Measurements from ENCODE around the gene SAMD11. TPM values are rescaled to one million over a fixed set of nuclear protein-coding genes. Genes with fewer than 3 reads are reported as not detected.

SAMD11 gene
- total RNA-seq, 2 experiments from 2014 or later = 0.06 TPM; not detected in 1

DNA sequence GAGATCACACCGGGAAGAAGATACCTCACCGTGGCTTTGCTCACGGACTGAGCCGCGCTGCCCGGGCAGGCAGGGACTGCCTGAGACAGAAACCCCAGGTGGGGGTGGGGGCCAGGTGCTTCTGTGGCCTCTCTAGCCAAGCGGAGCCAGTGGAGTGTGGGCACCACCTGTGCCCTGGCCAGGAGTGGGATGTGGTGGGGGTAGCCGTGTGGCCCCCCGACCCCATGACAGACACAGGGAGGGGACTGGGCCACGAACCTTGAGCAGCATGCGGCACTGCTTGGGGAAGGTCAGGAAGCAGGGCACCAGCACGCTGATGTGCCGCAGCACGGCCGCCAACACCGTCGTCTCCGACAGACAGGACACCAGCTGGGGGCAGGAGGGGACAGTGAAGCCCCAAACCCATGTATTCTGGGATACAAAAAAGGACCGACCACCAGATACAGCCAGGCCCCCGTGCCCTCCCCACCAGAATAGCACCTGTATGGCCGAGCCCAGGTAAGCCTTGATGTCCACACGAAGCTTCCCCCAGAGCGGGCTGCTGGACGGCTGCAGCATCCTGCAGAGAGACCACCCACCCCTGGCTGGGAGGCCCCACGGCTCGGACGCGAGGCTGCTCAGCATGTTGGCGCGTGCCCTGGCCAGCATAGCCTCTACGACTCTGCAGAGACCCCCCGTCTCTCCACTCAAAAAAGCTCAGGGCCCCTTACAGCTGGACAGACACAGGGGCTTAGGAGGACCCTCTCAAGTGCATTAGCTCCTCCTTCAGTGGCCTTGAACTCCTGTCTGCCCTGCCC is 30.0 kb downstream of the SAMD11 start:
- H3K4me1 ChIP-seq (ENCODE audit: insufficient read depth, low read length, poor library complexity, severe bottlenecking) = peaks cover 10% of the 10 kb centered on the region
- ChIA-PET POLR2A (no interaction called here), CTCF (ENCODE audit: unreplicated experiment) (no interaction called here)
- H4K20me1 ChIP-seq (ENCODE audit: insufficient read depth, low read length) = peaks cover 4% of the 10 kb centered on the region; the same call in 1 of the 2 replicates
- intact Hi-C loops (cut with micrococcal nuclease; ENCODE audit: unreplicated experiment) = no loop called here
- no peak overlapping the region for H3K4me3 ChIP-seq (ENCODE audit: low read depth, low read length, poor library complexity, severe bottlenecking)
- H3K79me2 ChIP-seq (ENCODE audit: insufficient read depth, low read depth, low read length) = peaks cover 17% of the 10 kb centered on the region
- H3K9me2 ChIP-seq (ENCODE audit: insufficient read depth, low read length) = no peaks in the 10 kb centered on the region
- H3K36me3 ChIP-seq (ENCODE audit: insufficient read depth, low read length) = peaks cover 84% of the 10 kb centered on the region
- H3K9me3 ChIP-seq (ENCODE audit: low read length) = no peaks in the 10 kb centered on the region
- no peak for TF ChIP-seq EZH2phosphoT487 (IDR thresholded peaks at IDR 0.05; ENCODE audit: borderline replicate concordance, low read depth, low read length)
- BruUV-seq (replicated peaks) = no TSS peak
- H3K27ac ChIP-seq (ENCODE audit: low read depth, low read length, poor library complexity, severe bottlenecking) = no peak overlapping the region
- no peak overlapping the region for H2AFZ ChIP-seq (ENCODE audit: low read length)
- no peak overlapping the region for H3K4me2 ChIP-seq (ENCODE audit: low read length)
- DNase-seq (ENCODE audit: low spot score) = no peak

DNA sequence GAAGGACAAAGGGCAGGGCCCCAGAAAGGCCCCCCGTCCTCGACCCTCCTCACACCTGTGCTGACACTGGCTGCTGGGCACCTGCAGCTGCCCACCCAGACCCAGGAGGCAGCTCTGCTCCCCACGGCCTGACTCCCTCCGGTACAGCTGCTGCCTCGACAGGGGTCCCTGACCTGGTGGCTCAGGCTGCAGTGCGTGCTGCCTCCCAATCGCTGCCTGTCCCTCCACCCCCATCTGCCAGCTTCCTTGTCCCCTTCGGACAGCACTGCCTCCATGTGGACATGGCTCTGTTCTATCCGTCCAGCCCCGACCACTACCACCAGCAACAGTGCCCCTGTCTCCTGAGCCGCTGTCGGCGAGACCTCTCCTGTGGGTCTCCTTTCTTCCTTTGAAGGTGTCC is 31.2 kb downstream of the SAMD11 start:
- peaks cover 72% of the 10 kb centered on the region for H3K36me3 ChIP-seq (ENCODE audit: insufficient read depth, low read length)
- no peaks in the 10 kb centered on the region for H3K9me3 ChIP-seq (ENCODE audit: low read length)
- H3K9me2 ChIP-seq (ENCODE audit: insufficient read depth, low read length) = no peaks in the 10 kb centered on the region
- intact Hi-C loops (cut with micrococcal nuclease; ENCODE audit: unreplicated experiment) = no loop called here
- peaks cover 10% of the 10 kb centered on the region for H3K4me1 ChIP-seq (ENCODE audit: insufficient read depth, low read length, poor library complexity, severe bottlenecking)
- DNase-seq (ENCODE audit: low spot score) = no peak
- H3K4me3 ChIP-seq (ENCODE audit: low read depth, low read length, poor library complexity, severe bottlenecking) = no peak overlapping the region
- no peak for TF ChIP-seq EZH2phosphoT487 (IDR thresholded peaks at IDR 0.05; ENCODE audit: borderline replicate concordance, low read depth, low read length)
- TF ChIP-seq, protein P1, sequence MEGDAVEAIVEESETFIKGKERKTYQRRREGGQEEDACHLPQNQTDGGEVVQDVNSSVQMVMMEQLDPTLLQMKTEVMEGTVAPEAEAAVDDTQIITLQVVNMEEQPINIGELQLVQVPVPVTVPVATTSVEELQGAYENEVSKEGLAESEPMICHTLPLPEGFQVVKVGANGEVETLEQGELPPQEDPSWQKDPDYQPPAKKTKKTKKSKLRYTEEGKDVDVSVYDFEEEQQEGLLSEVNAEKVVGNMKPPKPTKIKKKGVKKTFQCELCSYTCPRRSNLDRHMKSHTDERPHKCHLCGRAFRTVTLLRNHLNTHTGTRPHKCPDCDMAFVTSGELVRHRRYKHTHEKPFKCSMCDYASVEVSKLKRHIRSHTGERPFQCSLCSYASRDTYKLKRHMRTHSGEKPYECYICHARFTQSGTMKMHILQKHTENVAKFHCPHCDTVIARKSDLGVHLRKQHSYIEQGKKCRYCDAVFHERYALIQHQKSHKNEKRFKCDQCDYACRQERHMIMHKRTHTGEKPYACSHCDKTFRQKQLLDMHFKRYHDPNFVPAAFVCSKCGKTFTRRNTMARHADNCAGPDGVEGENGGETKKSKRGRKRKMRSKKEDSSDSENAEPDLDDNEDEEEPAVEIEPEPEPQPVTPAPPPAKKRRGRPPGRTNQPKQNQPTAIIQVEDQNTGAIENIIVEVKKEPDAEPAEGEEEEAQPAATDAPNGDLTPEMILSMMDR (conservative IDR thresholded peaks at IDR 0.05; ENCODE audit: low read length) = no peak
- POLR2A ChIA-PET = no interaction called here
- BruUV-seq (replicated peaks) = no TSS peak
- H3K27ac ChIP-seq (ENCODE audit: low read depth, low read length, poor library complexity, severe bottlenecking) = no peak overlapping the region
- H3K79me2 ChIP-seq (ENCODE audit: insufficient read depth, low read depth, low read length) = peaks cover 20% of the 10 kb centered on the region
- H2AFZ ChIP-seq (ENCODE audit: low read length) = no peak overlapping the region
- no peak overlapping the region for H3K4me2 ChIP-seq (ENCODE audit: low read length)
- H4K20me1 ChIP-seq (ENCODE audit: insufficient read depth, low read length) = peaks cover 4% of the 10 kb centered on the region; the same call in 1 of the 2 replicates
- CTCF ChIA-PET (ENCODE audit: unreplicated experiment) = no interaction called here

DNA sequence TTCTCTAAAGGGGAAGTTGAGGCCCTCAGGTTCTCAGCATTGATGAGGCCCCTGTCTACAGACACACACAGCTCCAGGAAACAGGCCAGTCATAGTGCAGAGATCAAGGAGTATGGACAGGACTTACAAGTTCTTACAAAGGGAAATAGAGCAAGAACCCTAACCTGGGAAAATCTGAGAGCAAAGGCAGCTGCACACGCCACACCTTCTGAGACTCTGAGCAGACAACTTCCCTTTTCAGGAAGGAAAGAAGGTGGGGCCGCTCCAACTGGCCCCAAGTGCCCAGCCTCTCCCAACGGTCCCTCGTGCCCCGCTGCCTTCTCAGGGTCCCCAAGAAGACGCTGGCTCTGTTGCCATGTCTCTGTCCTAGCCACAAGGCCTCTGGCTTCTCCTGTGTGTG is 31.8 kb downstream of the SAMD11 start:
- H4K20me1 ChIP-seq (ENCODE audit: insufficient read depth, low read length) = peaks cover 4% of the 10 kb centered on the region; the same call in 1 of the 2 replicates
- H3K4me3 ChIP-seq (ENCODE audit: low read depth, low read length, poor library complexity, severe bottlenecking) = no peak overlapping the region
- no peak overlapping the region for H2AFZ ChIP-seq (ENCODE audit: low read length)
- CTCF ChIA-PET (ENCODE audit: unreplicated experiment) = no interaction called here
- H3K9me3 ChIP-seq (ENCODE audit: low read length) = no peaks in the 10 kb centered on the region
- H3K4me2 ChIP-seq (ENCODE audit: low read length) = no peak overlapping the region
- H3K27ac ChIP-seq (ENCODE audit: low read depth, low read length, poor library complexity, severe bottlenecking) = no peak overlapping the region
- H3K4me1 ChIP-seq (ENCODE audit: insufficient read depth, low read length, poor library complexity, severe bottlenecking) = peaks cover 10% of the 10 kb centered on the region
- no TSS peak for BruUV-seq (replicated peaks)
- H3K36me3 ChIP-seq (ENCODE audit: insufficient read depth, low read length) = peaks cover 67% of the 10 kb centered on the region
- no peak for DNase-seq (ENCODE audit: low spot score)
- H3K79me2 ChIP-seq (ENCODE audit: insufficient read depth, low read depth, low read length) = peaks cover 20% of the 10 kb centered on the region
- TF ChIP-seq, protein P1 (conservative IDR thresholded peaks at IDR 0.05; ENCODE audit: low read length) = no peak
- TF ChIP-seq EZH2phosphoT487 (IDR thresholded peaks at IDR 0.05; ENCODE audit: borderline replicate concordance, low read depth, low read length) = no peak
- POLR2A ChIA-PET = no interaction called here
- H3K9me2 ChIP-seq (ENCODE audit: insufficient read depth, low read length) = no peaks in the 10 kb centered on the region
- intact Hi-C loops (cut with micrococcal nuclease; ENCODE audit: unreplicated experiment) = no loop called here

Data from OCI-LY7 (cell line).